Muscle of arm (tissue), 12 donors: Measurements from ENCODE around the gene CHMP4A. TPM values are rescaled to one million over a fixed set of nuclear protein-coding genes. Genes with fewer than 3 reads are reported as not detected.
"Not testable (repeated sequence)": the region's sequence is repeated elsewhere in the genome, so short reads cannot be mapped to it uniquely, and the experiment has no call there.

Source experiments
- DNase-seq: peaks from one replicate; pipeline ENCODE4 v3.0.0-alpha.2; 2013
- polyA plus RNA-seq, 12 donors: library from polyadenylated mRNA; unstranded; fragments of 120-200 nt; gene quantifications; one replicate each; pipeline ENCODE4 v1.2.1, GENCODE V29; 2013; ENCODE audit not compliant: insufficient read length in 12 of 12

CHMP4A gene
- polyA plus RNA-seq, 12 donors, result 27.6 to 61.9 (median 36.6) TPM; not detected in 1

DNA sequence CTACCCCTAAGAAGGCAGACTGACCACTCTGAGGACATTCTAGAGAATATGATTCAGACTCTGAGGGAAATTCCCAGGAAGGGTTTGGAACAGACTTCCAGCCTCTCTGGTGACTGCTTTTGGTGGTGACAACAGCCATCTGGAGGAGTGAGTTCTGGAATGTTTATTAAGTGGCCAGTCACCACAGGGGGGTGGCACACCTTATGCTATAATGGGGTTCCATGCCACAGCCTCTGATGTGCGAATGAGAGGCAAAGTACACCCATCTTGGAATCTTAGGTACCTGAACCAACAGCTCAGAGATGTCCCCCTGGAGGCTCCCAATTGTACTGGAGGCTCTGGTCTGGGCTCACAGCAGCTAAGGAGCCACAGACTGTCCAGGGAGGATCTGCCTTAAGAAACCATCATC lies 38.6 kb upstream of the CHMP4A start:
- DNase-seq, result no peak

DNA sequence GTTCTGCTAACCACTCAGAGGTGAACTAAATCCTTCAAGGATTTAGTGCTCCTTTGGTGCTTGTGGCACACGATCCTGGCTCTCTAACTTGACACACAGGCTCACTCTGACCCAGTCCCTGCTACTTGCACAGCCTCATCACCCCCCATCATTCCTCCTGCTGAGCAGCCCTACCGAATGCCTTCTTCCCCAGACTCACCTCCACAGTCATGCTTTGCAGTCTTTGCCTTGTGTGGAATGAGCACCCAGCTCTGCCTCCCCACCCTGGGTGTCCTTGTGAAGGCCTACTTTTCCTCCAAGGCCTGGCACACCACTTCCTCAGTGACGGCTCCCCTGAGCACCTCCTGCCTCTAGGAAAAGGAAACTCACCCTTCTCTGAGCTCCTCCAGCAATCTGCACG lies 37.1 kb upstream of the CHMP4A start:
- DNase-seq, result no peak

DNA sequence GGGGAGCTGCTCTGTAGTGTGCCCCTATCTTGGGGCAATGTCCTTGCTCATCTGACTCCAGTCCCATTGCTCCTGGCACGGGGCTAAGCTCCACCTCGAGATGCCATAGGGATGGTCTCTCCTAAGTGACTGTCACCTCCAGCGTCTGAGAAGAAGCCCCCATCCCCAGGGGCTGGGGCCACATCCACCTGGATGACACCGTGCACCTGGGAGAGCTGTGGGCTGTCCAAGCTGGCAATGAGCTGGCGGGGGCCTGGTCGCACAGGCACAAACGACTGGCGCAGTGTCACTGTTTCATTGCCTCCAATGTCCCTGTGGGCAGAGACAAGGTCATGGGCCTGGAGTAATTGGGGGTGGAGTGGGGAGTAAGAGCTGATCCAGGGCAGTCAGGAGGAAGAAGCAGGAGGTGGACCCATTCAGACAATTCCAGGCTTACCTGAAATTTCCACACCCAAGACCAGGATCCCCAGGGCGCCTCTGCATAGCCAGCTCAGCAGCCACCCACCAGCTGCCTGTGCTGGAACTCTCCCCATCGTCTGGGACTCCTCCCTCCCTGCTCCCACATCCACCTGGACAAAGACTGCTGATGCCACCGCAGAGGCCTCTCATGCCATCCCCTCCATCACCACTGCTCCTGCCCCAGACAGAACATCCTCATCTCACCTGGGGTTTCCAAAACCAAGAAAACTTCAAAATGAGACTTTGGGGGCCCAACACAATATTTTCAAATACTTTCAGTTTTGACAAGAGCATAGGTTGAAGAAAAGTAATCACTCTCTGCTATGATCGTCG lies 36.1 kb upstream of the CHMP4A start:
- no peak for DNase-seq

DNA sequence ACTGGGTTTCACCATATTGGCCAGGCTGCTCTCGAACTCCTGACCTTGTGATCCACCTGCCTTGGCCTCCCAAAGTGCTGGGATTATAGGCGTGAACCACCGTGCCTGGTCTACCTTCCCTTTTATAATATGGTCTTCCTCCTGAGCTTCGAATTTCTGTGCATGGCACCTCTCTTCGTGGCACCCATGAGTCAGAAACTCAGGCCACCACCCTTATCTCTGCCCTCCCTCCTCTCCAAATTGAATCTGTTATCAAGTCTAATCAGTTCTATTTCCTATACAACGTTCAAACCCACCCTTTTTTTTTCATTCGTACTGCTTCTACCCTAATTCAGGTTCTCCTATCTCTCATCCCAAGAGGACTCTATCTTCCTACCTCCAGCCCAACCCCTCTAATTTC lies 34.1 kb upstream of the CHMP4A start:
- no peak for DNase-seq

DNA sequence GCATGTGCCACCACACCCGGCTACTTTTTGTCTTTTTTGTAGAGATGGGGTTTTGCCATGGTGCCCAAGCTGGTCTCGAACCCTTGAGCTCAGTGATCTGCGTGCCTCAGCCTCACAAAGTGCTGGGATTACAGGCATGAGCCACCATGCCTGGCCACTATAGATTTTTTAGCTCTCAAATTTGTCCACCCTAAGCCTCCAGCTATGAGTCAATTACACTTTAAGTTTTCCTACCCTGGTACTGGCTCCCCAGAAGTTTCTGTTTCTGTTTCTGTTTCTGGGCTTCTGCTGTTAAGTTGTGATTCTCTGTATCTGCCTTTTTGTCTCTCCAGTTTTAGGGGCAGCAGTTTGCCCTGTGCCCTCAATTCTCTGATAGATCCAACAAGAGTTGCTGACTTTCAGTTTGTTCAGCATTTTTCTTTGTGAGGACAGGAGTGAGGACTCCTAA lies 33.5 kb upstream of the CHMP4A start:
- DNase-seq, result no peak

DNA sequence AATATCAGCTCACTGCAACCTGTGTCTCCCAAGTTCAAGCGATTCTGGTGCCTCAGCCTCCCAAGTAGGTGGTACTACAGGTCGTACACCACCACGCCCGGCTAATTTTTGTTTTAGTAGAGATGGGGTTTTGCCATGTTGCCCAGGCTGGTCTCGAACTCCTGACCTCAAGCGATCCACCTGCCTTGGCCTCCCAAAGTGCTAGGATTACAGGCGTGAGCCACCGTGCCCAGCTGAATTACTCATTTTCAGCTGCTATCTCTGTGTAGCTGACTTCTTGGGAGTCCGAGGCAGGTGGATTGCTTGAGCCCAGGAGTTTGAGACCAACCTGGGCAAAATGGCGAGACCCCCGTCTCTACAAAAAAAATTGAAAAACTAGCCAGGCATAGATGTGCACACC lies 32.1 kb upstream of the CHMP4A start:
- DNase-seq, result not testable (repeated sequence)

DNA sequence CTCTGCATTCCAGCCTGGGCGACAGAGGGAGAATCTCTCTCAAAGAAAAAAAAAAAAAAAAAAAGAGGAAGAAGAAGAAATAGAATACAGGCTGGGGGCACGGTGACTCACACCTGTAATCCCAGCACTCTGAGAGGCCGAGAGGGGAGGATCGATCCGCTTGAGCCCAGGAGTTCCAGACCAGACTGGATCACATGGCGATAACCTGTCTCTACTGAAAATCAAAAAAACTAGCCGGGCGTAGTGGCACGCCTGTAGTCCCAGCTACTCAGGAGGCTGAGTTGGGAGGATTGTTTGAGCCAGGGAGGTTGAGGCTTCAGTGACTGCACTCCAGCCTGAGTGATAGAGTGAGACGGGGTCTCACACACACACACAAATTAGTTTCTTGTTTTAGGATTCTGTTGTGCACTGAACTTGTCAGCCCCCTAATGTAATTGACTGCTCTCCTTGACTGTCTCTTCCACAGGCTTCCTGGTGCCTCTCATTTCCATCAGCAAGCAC lies 30.1 kb upstream of the CHMP4A start:
- DNase-seq, result no peak

DNA sequence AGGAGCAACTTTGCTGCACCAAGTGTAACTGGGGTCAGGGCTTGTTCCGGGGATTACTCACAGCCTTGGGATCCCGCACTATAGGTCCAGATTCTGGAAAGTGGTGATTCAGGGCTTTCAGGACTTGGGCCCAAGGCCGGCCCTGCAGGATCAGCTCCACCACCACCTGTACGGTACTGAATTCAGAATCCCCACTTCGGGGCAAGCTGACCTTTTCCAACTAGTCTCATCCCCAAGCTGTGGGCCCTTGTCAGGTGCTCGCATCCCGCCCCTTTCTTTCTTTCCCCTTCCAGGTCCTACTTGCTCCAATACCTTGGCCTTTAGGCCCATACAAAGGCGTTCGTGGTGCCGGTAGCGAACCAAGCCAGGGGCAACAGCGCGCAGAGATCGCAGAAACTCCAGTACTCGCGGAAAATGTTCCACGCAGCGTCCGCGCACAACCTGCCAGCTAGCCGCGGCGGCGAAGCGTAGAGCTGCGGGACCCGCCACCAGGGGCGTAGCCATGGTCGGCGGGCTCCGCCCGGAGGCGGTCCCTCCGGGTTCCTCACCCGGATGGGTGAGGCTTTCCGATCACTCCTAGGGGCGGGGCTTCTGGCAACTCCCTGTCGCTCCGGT lies 28.6 kb upstream of the CHMP4A start:
- DNase-seq, result no peak

DNA sequence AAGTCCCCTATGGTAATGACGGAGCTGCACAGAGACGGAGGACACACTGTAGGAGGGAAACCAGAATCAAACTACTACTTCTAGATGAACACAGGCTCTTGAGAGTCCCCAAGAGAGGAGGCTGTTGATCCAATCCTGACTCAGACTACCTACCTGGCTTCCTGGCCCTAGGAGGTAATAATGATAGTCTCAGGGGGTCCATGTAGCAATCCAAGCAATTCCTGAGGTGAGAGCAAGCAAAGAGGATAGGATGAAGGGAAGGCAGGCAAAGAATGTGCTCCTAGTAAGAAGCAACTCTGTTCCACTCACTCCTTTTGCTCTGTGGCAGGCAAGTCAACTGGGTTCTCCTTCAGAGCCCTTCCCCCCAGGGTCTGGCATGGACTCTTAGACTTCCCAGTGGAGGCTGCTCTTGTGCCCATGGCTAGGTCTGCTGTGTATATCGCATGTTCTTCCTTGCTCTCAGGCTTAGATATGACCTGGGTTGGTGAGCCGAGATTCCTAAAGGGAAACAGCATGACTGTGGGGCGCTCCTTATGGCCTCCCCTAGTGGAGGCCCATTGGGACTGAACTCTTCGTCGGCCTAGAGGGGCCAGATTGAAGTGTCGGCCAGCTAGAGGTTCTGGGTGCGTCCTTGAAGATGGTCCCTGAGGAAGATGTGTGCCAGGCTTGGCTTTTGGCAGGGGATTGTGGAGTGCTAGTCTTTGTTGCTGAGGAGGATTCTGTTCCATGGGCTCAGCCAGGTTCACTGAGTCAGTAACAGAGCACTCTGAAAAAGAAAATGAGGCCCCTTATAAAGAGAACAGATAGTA lies 27.0 kb upstream of the CHMP4A start:
- DNase-seq, result no peak

DNA sequence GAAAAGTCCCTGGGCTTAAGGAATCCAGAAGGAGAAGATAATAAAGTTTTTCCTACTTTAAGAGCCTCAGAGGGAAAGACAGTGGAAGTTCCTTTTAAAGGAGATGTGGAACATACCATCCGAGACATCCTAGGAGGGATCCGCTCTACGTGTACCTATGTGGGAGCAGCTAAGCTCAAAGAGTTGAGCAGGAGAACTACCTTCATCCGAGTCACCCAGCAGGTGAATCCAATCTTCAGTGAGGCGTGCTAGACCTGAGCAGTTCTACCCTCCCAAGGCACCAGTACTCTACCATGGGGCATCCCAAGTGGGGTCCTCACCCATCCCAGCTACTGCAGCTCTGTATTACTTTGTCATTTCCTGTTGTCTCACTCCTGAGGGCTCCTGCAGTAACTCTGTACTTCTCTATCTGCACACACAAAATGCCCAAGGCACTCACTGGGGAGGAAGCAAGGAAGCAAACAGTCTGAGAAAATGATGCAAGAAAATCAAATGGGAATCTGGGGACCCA lies 25.3 kb upstream of the CHMP4A start:
- no peak for DNase-seq

DNA sequence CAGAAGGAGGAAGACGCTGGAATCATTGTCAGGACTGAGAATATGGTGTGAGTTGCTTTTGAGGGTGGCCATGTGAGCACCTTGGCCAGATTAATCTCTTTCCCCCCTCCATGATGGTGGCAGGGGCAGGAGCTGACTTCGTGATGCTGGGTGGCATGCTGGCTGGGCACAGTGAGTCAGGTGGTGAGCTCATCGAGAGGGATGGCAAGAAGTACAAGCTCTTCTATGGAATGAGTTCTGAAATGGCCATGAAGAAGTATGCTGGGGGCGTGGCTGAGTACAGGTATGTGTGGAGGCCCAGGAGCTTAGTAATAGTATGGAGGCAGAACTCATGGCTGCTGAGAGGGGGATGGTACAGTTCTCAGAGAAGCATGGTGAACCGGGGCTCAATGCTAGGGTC lies 24.8 kb upstream of the CHMP4A start:
- DNase-seq, result no peak

DNA sequence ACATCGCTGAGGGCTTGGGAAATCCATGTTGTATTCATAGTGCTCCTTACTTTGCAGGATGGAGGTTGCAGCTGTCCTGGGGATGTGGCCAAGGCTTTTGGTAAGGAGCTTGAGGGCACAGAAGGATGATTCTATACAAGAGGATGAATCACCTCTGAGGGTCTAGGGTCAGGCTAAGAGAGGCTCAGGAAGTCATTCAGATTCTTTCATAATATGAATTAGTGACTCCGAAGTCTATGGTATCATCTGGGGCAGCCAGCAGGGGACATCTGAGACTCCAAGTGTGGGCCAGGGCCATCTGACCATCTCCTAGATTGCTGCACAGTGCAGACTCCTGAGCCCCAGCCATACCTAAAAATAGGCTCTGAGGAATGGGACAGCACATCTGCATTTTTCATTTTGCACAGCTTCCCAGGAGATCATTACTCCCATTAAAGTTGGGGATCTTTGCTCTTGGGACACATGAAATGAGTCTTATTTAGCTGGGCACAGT lies 24.2 kb upstream of the CHMP4A start:
- DNase-seq, result no peak

DNA sequence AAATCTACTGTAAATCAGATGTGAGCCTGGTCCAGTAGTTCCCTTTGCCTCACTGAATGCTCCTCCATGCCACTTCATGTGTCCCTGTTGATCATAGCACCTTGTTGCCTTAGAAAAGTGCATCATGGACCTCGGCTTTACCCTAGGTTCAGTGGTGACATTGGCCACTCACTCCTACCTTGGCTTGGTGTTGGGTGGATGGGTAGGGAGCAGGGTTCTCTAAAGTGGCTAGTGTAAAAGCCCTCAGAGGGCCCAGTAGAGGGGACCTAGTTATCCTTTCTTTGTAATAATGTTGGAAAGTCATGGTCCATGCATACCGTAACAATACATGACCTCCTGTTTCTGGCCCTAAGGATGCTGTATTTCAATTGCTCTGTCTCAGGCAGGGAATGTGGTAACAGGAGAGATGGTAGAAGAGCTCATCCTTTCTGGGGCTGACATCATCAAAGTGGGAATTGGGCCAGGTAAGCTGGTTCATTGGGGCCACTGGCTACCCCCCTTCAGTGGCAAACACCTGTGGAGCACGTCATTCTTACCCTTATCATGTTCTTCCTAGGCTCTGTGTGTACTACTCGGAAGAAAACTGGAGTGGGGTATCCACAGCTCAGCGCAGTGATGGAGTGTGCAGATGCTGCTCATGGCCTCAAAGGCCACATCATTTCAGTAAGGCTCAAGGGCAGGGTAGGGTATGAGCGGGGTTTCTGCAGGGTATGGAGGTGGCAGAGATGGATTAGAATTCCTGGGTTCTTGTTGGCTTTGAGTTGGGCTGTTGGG lies 23.6 kb upstream of the CHMP4A start:
- DNase-seq, result no peak

DNA sequence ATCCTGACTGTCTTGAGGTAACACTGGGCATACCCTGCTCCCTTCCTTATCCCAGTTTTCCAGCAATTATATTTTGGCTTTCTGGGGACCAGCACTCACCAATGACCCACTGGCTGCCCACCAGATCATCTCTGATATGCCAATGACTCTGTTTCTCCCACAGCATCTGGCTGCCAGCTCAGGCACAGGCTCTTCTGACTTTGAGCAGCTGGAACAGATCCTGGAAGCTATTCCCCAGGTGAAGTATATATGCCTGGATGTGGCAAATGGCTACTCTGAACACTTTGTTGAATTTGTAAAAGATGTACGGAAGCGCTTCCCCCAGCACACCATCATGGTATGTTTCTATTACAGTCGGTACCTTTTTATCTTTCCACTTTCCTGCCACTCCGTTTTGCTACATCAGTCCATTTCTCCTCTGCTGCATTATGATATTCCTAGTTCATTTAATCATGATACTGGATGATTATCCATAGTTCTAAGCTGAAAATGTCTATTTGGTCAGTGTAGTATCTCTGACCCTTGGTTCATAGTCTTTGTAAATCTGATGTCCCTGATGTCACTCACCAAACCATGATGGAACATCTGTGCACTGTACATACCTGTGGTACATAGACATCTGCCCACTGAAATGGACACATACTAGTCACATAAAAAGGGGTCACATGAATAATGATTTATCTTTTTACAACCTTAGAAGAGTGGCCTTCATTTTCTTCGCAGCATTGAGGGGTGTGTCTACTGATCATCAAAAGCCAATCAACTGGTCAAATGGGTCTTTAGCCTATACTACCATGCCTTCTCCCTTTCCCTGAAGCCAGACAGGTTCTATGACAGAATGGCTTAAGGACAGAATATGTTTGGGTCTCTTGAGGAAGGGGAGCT lies 22.8 kb upstream of the CHMP4A start:
- DNase-seq, result no peak

DNA sequence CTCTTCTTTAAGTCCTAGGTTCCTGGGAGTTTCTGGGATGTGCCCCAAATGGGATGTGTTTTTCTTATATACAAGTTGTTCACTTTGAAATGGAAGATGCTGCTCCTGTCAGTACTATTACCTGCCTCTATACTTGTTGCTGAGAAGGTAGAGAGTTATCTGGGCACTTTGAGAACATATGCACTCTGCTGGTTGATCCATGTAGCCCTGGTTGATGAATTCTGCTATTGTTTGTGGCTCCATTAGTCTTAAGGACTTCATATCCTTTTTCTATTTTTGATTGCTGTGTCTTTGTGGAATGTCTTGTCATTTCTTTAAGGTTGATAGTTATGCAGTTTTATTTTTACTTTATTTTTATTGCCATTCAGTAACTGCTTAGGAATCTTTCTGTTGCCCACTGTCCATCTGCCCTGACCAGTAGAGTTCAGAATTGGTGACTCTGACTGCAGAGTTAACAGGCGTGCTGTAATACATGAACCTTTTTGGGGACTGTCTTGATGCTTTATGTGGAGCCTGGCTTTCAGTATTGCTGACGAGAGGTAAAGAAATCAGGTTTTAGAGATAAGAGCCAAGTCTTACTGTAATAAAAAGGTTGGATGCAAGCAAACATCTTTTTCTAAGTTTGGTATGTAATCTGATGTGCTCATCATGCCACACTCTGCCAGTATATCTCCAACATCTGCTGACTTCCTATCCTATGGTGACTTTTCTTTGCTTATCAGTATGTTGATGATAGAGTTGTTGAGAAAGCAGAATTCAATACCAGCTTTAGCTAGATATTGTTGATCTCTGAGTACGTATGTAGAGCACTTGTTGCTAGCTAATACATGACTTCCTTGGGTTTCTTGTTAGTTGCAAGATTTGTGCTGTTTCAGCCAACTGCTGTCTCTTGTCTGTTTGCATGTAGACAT lies 21.1 kb upstream of the CHMP4A start:
- DNase-seq, result no peak

DNA sequence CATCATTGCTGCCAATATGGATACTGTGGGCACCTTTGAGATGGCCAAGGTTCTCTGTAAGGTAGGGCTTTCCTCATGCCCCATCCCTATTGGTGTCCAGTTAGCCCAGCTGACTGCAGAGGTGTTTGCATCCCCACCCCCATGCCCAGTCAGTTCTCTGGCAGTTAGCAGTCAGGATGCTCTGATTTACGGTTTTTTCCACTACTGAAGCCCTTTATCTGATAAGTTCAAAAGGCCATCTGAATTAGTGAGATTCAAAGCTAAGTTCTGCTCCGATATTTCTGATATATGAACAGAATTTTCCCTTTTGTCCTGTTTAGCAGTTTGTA lies 20.2 kb upstream of the CHMP4A start:
- no peak for DNase-seq

DNA sequence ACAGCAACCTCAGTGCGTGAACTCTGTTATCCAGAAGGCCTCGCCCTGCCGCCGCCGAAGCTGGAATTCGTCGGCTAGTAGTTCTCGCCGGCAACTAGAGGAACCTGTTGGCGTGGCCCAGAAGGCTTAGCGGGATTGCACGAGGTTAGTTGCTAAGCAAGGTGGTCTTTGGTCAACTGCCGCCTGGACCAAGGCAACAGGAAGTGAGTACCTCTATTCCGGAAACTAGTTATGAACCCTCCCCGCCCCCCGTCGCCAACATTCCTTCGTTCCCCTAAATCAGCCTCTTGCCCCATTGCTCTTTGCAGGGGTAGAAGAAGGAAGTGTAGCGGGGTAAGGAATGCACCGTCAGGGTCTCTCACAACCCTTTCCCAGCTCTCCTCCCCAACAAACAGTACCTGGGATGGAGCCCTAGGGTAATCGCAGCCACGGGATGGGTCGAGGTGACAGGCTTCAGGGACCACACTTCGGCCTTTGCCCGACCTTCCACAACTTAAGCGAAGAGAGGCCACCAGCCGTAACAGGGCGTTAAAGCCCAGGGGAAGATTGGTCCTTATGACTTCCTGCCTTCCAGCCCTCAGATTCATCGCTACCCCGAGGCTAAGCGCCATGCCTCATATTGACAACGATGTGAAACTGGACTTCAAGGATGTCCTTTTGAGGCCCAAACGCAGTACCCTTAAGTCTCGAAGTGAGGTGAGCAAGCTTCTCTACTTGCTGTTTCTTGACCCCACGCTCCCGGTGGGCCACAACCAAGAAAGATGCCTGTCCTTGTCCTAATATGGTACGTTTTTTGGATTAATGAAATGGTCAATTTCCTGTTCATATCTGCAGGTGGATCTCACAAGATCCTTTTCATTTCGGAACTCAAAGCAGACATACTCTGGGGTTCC lies 19.6 kb upstream of the CHMP4A start, which contains the start of gene GMPR2:
Gene GMPR2 (plus strand): TSS at position 285 of the 893 bp plus-strand sequence. CDS start 325 bp downstream, at position 610.
- DNase-seq, result no peak

DNA sequence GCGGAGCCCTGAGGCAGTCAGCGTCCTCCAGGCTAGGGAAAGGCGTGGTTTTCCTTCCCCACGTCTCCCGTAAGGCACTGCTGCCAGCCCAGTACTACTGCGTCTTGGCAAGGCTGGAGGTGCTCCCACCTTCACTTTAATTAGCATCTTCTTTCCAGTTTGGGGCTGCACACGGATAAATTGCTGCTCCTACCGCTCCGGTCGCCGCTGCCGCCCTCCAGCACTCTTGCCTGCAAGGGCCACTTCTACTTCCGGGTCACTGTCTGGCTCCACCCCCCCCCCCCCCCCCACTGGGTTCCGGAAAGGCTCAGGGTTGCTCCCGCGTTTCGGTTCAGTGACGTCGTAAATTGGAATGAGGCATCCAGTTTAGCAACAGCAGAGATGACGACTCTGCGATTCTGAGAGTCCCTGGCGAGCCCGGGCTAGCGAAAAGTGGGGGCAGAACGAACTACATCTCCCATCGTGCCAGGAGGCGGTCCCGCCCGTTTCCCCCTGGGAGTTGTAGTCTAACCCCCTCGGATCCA lies 18.9 kb upstream of the CHMP4A start, which contains the start of gene NEDD8:
Gene NEDD8 (minus strand): TSS at position 247 of the 524 bp plus-strand sequence. CDS start 100 bp downstream, at position 147.
- peak; percentile 92 for DNase-seq
